GM19397 (cell line): Measurements from ENCODE around the gene EHMT1.

Experiments used
- ATAC-seq: cut with Tn5 transposase; IDR thresholded peaks from one replicate; pipeline ENCODE4 v1.9.1; 2021; ENCODE audit warnings: mild to moderate bottlenecking, moderate library complexity; ENCODE audit not compliant: unreplicated experiment

The EHMT1 gene

GRCh38 chr9:137781906-137782585 is 163.2 kb downstream of the EHMT1 start:
- no peak for ATAC-seq

GRCh38 chr9:137783521-137783920 is 164.7 kb downstream of the EHMT1 start:
- ATAC-seq: no peak

GRCh38 chr9:137784046-137784445 is 165.2 kb downstream of the EHMT1 start:
- ATAC-seq: no peak

GRCh38 chr9:137784641-137785513 is 166.1 kb downstream of the EHMT1 start:
- no peak for ATAC-seq

- no peak for ATAC-seq
These were observed 166.9 kb downstream of the EHMT1 start for GRCh38 chr9:137785704-137786161.

- ATAC-seq: no peak
These were observed 167.7 kb downstream of the EHMT1 start for GRCh38 chr9:137786511-137786920.

- ATAC-seq: no peak
These were observed 168.6 kb downstream of the EHMT1 start for GRCh38 chr9:137787381-137787780.

- ATAC-seq: no peak
These were observed 169.1 kb downstream of the EHMT1 start for GRCh38 chr9:137787786-137788505.

- ATAC-seq: no peak
These were observed 169.9 kb downstream of the EHMT1 start for GRCh38 chr9:137788561-137789294.

GRCh38 chr9:137789295-137789895 is 170.6 kb downstream of the EHMT1 start:
- ATAC-seq: no peak

- ATAC-seq: no peak
These were observed 173.1 kb downstream of the EHMT1 start for GRCh38 chr9:137791947-137792346.

GRCh38 chr9:137793196-137793841 is 174.5 kb downstream of the EHMT1 start:
- ATAC-seq: no peak

GRCh38 chr9:137795156-137795666 is 176.4 kb downstream of the EHMT1 start:
- no peak for ATAC-seq

GRCh38 chr9:137797206-137798120 is 178.7 kb downstream of the EHMT1 start:
- ATAC-seq: no peak

GRCh38 chr9:137798142-137798541 is 179.3 kb downstream of the EHMT1 start:
- ATAC-seq: no peak

GRCh38 chr9:137798901-137799629 is 180.3 kb downstream of the EHMT1 start:
- no peak for ATAC-seq

GRCh38 chr9:137799630-137799983 is 180.8 kb downstream of the EHMT1 start:
- no peak for ATAC-seq
